K562 (cell line): ENCODE measurements around the gene CREB3L4. TPM values are rescaled to one million over a fixed set of nuclear protein-coding genes. Genes with fewer than 3 reads are reported as not detected.

Experiments used
- ATAC-seq: fragments of 200-7000 bp; cut with Tn5 transposase; 3 replicates; pipeline ENCODE4 v1.9.1; 2020; ENCODE audit warnings: moderate library complexity
- BruUV-seq: library from RNA; stranded (reverse); fragments of 400-500 nt; replicated peaks from 2 replicates; lab custom pipeline; 2021; lab: Mats Ljungman, UMichigan
- CTCF ChIA-PET: fragments of 300-600 bp; formaldehyde crosslinking; extraction: SDS; loops from one replicate; lab custom pipeline; 2021; ENCODE audit warnings: low intra/inter-chr PET ratio; lab: Yijun Ruan, JAX
- POLR2A ChIA-PET: fragments of 300-600, 350-650 bp; sonication (Branson Sonifier 250); formaldehyde crosslinking; extraction: SDS; loops from one replicate; lab custom pipeline; 2021; ENCODE audit warnings: antibody characterized with exemption, inconsistent platforms; lab: Yijun Ruan, JAX
- DNase-seq, 4 experiments: peaks; one replicate each; pipeline versions ENCODE4 v3.0.0 to v3.0.0-alpha.2; 2011 to 2018; ENCODE audit warnings: low spot score in 3 of 4, mixed read lengths in 3 of 4; ENCODE audit errors: extremely low read depth in 1 of 4
- FAIRE-seq: peaks from 2 replicates; lab custom pipeline; 2011; peaks lifted over from hg19 to GRCh38; lab: Jason Lieb, UNC
- H2AFZ ChIP-seq: 2 replicates; pipeline ENCODE4 v1.6.0; 2011; ENCODE audit warnings: low read depth, low read length, control low read depth, inconsistent platforms
- H3K27ac ChIP-seq: fragments of 200-600 bp; 3 replicates; pipeline ENCODE4 v1.8.0; 2011; ENCODE audit warnings: low read depth, mild to moderate bottlenecking, control low read depth, inconsistent platforms, low read length, moderate library complexity, mixed read lengths; ENCODE audit errors: extremely low read depth
- H3K27me3 ChIP-seq, 2 experiments: fragments of 300-600 bp in 1 of 2; 2 replicates in 1 of 2; 3 replicates in 1 of 2; pipeline versions ENCODE4 v1.6.0 to v1.8.0; 2011; ENCODE audit warnings: inconsistent platforms in 2 of 2, low read length in 2 of 2, mild to moderate bottlenecking in 1 of 2, mixed read lengths in 1 of 2, moderate library complexity in 1 of 2; ENCODE audit not compliant: control insufficient read depth in 2 of 2, insufficient read depth in 2 of 2
- H3K36me3 ChIP-seq: fragments of 300-600 bp; 3 replicates; pipeline ENCODE4 v1.8.0; 2011; ENCODE audit warnings: mild to moderate bottlenecking, low read length, inconsistent platforms; ENCODE audit not compliant: control insufficient read depth, insufficient read depth
- H3K4me1 ChIP-seq, 2 experiments: fragments of 200-600 bp in 1 of 2; replicated peaks in 1 of 2; 2 replicates in 1 of 2; 3 replicates in 1 of 2; pipeline versions ENCODE4 v1.5.1 to v1.8.0; 2011; ENCODE audit warnings: inconsistent platforms in 2 of 2, low read length in 2 of 2, mild to moderate bottlenecking in 1 of 2, mixed read lengths in 1 of 2, moderate library complexity in 1 of 2; ENCODE audit not compliant: control insufficient read depth in 2 of 2, insufficient read depth in 2 of 2
- H3K4me2 ChIP-seq: 2 replicates; pipeline ENCODE4 v1.6.1; 2011; ENCODE audit warnings: low read length, control low read depth, inconsistent platforms, mixed read lengths; ENCODE audit not compliant: insufficient read depth
- H3K4me3 ChIP-seq: fragments of 200-600 bp; sonication (generic), shearing (Covaris generic); 2 replicates; pipeline ENCODE4 v1.5.1; 2016; ENCODE audit warnings: control low read depth, inconsistent platforms
- H3K79me2 ChIP-seq: fragments of 200-600 bp; 3 replicates; pipeline ENCODE4 v1.8.0; 2011; ENCODE audit warnings: low read length, inconsistent platforms; ENCODE audit not compliant: control insufficient read depth, insufficient read depth
- H3K9ac ChIP-seq, 2 experiments: 2 replicates each; pipeline versions ENCODE4 v1.6.0 to v1.6.1; 2011; ENCODE audit warnings: low read depth in 2 of 2, low read length in 2 of 2, control low read depth in 1 of 2, inconsistent platforms in 1 of 2, mild to moderate bottlenecking in 1 of 2, mixed read lengths in 1 of 2; ENCODE audit not compliant: insufficient read depth in 1 of 2
- H3K9me1 ChIP-seq: one replicate; pipeline ENCODE4 v1.6.0; 2011; ENCODE audit warnings: inconsistent platforms, mild to moderate bottlenecking, low read length, moderate library complexity; ENCODE audit not compliant: control insufficient read depth, insufficient read depth
- H3K9me3 ChIP-seq: replicated peaks from 2 replicates; pipeline ENCODE4 v1.5.1; 2011; ENCODE audit warnings: low read depth, low read length, inconsistent platforms; ENCODE audit not compliant: control insufficient read depth, insufficient read depth
- H4K20me1 ChIP-seq: replicated peaks from 2 replicates; pipeline ENCODE4 v1.6.1; 2011; ENCODE audit warnings: low read length, inconsistent platforms, mixed read lengths; ENCODE audit not compliant: control insufficient read depth, insufficient read depth
- ESRRB ChIP-seq: fragments of 250-450 bp; sonication (Bioruptor Pico); IDR thresholded peaks from 2 replicates; pipeline ENCODE4 v1.5.0; 2020; ENCODE audit warnings: mild to moderate bottlenecking, moderate library complexity, borderline replicate concordance
- HSF4 ChIP-seq: fragments of 250-450 bp; sonication (Bioruptor Pico); IDR thresholded peaks from 2 replicates; pipeline ENCODE4 v2.1.2; 2022; ENCODE audit warnings: mild to moderate bottlenecking, moderate library complexity, borderline replicate concordance
- MAFK ChIP-seq: IDR thresholded peaks from 2 replicates; pipeline ENCODE4 v1.6.1; 2011; ENCODE audit warnings: low read length, improper control_type of control experiment
- STAG1 ChIP-seq: sonication (generic); formaldehyde crosslinking; IDR thresholded peaks from 2 replicates; pipeline ENCODE4 v1.5.0; 2020; ENCODE audit warnings: missing genetic modification reagents, borderline replicate concordance
- ZEB2 ChIP-seq: fragments of 450-650 bp; IDR thresholded peaks from 2 replicates; pipeline ENCODE4 v1.6.1; 2016
- ZNF583 ChIP-seq: fragments of 250-450 bp; sonication (Bioruptor Pico); IDR thresholded peaks from 2 replicates; pipeline ENCODE4 v1.4.0; 2020
- ZNF785 ChIP-seq: fragments of 250-450 bp; sonication (Bioruptor Pico); IDR thresholded peaks from 2 replicates; pipeline ENCODE4 v1.4.0; 2020; ENCODE audit warnings: mild to moderate bottlenecking
- WGBS: fragments of 100-300 bp; shearing (Covaris generic); methylation state at CpG from one replicate; pipeline ENCODE4 v1.1.6; 2016; ENCODE audit warnings: low coverage, mixed read lengths; ENCODE audit not compliant: insufficient coverage; ENCODE audit errors: missing lambda C conversion rate; 5-methylcytosine and 5-hydroxymethylcytosine counted together
- in situ Hi-C: fragments of 300-500 bp; cut with MboI; formaldehyde crosslinking; loops from 4 replicates; pipeline ENCODE4 v1.15.0; 2018; ENCODE audit warnings: inconsistent platforms, mixed read lengths
- intact Hi-C: fragments of 100-400 bp; cut with micrococcal nuclease; formaldehyde crosslinking; loops from 2 replicates; pipeline ENCODE4 v1.14.2; 2022
- polyA plus RNA-seq, 8 experiments: library from polyadenylated mRNA; depleted of rRNA in 4 of 8; stranded (reverse) in 5 of 8; unstranded in 3 of 8; fragments of >200 nt; fragmentation: Nextera tagmentation in 2 of 8; fragmentation: Illumina TruSeq in 1 of 8; extraction: Ambion mirVana in 2 of 8; extraction: Trizol in 1 of 8; gene quantifications; 2 replicates each; pipeline versions ENCODE4 v1.2.1 to v1.2.3, GENCODE V29; 2011 to 2014; ENCODE audit warnings: inconsistent platforms in 1 of 8, missing spikeins in 1 of 8
- total RNA-seq, 7 experiments: library from RNA; depleted of rRNA in 6 of 7; stranded (reverse); fragments of >200 nt in 6 of 7; fragmentation: Illumina TruSeq in 2 of 7; extraction: Trizol in 2 of 7; gene quantifications; 2 replicates each; pipeline versions ENCODE4 v1.2.1 to v1.2.3, GENCODE V29; 2011 to 2021; ENCODE audit warnings: low replicate concordance in 1 of 7
- TF ChIP-seq, protein P1 (sequence below): IDR thresholded peaks from 3 replicates; pipeline ENCODE4 v1.6.1; 2011; ENCODE audit warnings: borderline replicate concordance, mild to moderate bottlenecking; ENCODE audit not compliant: insufficient read length, insufficient read depth
- TF ChIP-seq, protein P2 (sequence below): sonication (generic); formaldehyde crosslinking; IDR thresholded peaks from 2 replicates; pipeline ENCODE4 v1.8.0; 2022; ENCODE audit warnings: mild to moderate bottlenecking, missing genetic modification reagents
- TF ChIP-seq, protein P3 (sequence below), 2 experiments: fragments of 450-650 bp in 1 of 2; sonication (generic) in 1 of 2; formaldehyde crosslinking in 1 of 2; IDR thresholded peaks; 2 replicates each; pipeline versions ENCODE4 v1.7.1 to v1.9.0; 2016 to 2022; ENCODE audit warnings: inconsistent platforms in 1 of 2, mild to moderate bottlenecking in 1 of 2, missing genetic modification reagents in 1 of 2

CREB3L4 gene
- total and polyA plus RNA-seq, 9 of the 15 experiments (the other 6 are each of a cell fraction or from before 2014, with no cell fraction given) = 9.9 to 18.6 (median 13.9) TPM

DNA sequence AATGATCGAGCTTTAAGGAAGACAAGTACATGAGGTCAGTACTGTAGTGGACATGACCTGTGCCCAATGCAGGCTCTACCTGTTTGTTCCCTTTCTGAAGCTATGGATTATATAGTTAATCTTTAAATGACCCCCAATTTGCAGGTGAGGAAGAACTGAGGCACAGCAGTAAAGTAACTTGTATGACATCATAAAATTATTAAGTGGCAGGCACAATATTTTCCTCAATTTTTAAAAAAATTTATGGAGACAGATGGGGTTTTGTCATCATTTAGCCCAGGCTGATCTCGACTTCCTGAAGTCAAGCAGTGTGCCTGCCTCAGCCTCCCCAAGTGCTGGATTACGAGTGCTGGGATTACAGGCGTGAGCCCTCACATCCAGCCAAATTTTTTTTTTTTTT, 41.3 kb upstream of the CREB3L4 start (continued):
- TF ChIP-seq ESRRB (CRISPR knock-in tag) (no peak), ZNF785 (CRISPR knock-in tag) (no peak), MAFK (no peak), HSF4 (no peak), ZEB2 (no peak), ZNF583 (no peak), STAG1 (CRISPR knock-in tag) (no peak)
- TF ChIP-seq, protein P1, sequence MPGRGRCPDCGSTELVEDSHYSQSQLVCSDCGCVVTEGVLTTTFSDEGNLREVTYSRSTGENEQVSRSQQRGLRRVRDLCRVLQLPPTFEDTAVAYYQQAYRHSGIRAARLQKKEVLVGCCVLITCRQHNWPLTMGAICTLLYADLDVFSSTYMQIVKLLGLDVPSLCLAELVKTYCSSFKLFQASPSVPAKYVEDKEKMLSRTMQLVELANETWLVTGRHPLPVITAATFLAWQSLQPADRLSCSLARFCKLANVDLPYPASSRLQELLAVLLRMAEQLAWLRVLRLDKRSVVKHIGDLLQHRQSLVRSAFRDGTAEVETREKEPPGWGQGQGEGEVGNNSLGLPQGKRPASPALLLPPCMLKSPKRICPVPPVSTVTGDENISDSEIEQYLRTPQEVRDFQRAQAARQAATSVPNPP = no peak
- TF ChIP-seq, all 486 proteins: peak for 0

DNA sequence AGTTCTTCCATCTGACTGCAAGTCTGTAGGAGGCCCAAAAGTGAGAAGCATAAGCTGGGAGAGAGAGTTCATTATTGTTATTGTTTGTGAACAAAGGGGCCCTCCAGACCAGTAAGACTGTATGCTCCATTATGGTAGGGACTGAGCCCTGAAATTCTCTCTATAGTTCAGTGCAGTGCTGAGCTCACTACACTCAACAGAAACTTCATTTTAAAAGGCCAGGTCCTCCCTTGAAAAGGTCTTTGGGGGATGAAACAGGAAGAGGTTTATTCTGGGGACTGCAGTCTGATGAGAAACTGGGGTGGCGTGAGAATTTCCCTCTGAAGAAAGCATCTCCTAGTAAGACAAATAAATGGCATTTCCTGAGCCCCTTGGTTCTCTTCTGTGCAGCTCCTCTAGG, 39.5 kb upstream of the CREB3L4 start:
- ChIA-PET CTCF (no interaction called here), POLR2A (interaction anchor here (0.6 to 1.3 kb wide), 5 partner anchors 10 to 62 kb away, joined by 3 to 5 read pairs (median 3); partner anchors contain the start of gene JTB)
- TF ChIP-seq, protein P2, sequence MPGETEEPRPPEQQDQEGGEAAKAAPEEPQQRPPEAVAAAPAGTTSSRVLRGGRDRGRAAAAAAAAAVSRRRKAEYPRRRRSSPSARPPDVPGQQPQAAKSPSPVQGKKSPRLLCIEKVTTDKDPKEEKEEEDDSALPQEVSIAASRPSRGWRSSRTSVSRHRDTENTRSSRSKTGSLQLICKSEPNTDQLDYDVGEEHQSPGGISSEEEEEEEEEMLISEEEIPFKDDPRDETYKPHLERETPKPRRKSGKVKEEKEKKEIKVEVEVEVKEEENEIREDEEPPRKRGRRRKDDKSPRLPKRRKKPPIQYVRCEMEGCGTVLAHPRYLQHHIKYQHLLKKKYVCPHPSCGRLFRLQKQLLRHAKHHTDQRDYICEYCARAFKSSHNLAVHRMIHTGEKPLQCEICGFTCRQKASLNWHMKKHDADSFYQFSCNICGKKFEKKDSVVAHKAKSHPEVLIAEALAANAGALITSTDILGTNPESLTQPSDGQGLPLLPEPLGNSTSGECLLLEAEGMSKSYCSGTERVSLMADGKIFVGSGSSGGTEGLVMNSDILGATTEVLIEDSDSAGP = no peak
- TF ChIP-seq, protein P3, sequence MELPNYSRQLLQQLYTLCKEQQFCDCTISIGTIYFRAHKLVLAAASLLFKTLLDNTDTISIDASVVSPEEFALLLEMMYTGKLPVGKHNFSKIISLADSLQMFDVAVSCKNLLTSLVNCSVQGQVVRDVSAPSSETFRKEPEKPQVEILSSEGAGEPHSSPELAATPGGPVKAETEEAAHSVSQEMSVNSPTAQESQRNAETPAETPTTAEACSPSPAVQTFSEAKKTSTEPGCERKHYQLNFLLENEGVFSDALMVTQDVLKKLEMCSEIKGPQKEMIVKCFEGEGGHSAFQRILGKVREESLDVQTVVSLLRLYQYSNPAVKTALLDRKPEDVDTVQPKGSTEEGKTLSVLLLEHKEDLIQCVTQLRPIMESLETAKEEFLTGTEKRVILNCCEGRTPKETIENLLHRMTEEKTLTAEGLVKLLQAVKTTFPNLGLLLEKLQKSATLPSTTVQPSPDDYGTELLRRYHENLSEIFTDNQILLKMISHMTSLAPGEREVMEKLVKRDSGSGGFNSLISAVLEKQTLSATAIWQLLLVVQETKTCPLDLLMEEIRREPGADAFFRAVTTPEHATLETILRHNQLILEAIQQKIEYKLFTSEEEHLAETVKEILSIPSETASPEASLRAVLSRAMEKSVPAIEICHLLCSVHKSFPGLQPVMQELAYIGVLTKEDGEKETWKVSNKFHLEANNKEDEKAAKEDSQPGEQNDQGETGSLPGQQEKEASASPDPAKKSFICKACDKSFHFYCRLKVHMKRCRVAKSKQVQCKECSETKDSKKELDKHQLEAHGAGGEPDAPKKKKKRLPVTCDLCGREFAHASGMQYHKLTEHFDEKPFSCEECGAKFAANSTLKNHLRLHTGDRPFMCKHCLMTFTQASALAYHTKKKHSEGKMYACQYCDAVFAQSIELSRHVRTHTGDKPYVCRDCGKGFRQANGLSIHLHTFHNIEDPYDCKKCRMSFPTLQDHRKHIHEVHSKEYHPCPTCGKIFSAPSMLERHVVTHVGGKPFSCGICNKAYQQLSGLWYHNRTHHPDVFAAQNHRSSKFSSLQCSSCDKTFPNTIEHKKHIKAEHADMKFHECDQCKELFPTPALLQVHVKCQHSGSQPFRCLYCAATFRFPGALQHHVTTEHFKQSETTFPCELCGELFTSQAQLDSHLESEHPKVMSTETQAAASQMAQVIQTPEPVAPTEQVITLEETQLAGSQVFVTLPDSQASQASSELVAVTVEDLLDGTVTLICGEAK (IDR thresholded peaks at IDR 0.05) = no peak
- TF ChIP-seq, protein P3 (CRISPR knock-in tag; IDR thresholded peaks at IDR 0.05) = no peak

More for the DNA sequence above, 39.5 kb upstream of the CREB3L4 start:
- no TSS peak for BruUV-seq
- Histone ChIP-seq H2AFZ (no peak overlapping the region), H3K9ac (no peak overlapping the region), H3K9me1 (no peaks in the 10 kb centered on the region), H3K36me3 (peaks cover 30% of the 10 kb centered on the region; the same call in 2 of the 3 replicates), H4K20me1 (no peaks in the 10 kb centered on the region), H3K27me3 (no peaks in the 10 kb centered on the region), H3K9me3 (no peaks in the 10 kb centered on the region), H3K4me3 (no peak overlapping the region), H3K79me2 (no peaks in the 10 kb centered on the region), H3K4me2 (no peak overlapping the region), H3K27ac (no peak overlapping the region), H3K4me1 (peaks cover 0 to 4% of the 10 kb centered on the region in 2 experiments; a peak in 3 of 5 replicates)
- intact Hi-C loops = no loop called here
- DNase-seq (no peak), ATAC-seq (no peak; the same call in 1 of the 3 replicates), FAIRE-seq (no peak)
- in situ Hi-C loops = no loop called here
- 100% methylated on average over 1 of the region's 1 CpG for WGBS
